Activated B cell treated with CpG ODN at 0.5 μM for 24 hours (primary cell): ENCODE results near the gene R3HDM2. TPM values are rescaled to one million over a fixed set of nuclear protein-coding genes. Genes with fewer than 3 reads are reported as not detected.

Experiments
- ATAC-seq: fragments of 200-7000 bp; cut with Tn5 transposase; one replicate; pipeline ENCODE4 v1.10.0; 2021; ENCODE audit warnings: low read depth, mild to moderate bottlenecking, moderate library complexity
- CTCF ChIA-PET: fragments of 350-600 bp; sonication (Branson Sonifier 250); formaldehyde crosslinking; loops from one replicate; lab custom pipeline; 2021; ENCODE audit warnings: antibody characterized with exemption; lab: Charles Lee
- POLR2A ChIA-PET: fragments of 350-600 bp; sonication (Branson Sonifier 250); formaldehyde crosslinking; loops from one replicate; lab custom pipeline; 2021; ENCODE audit warnings: antibody characterized with exemption; lab: Charles Lee
- DNase-seq: peaks from one replicate; pipeline ENCODE4 v3.0.0; 2022
- H3K27ac Mint-ChIP-seq: one replicate; pipeline ENCODE4 v1.8.0; 2020; ENCODE audit warnings: mixed read lengths
- H3K27me3 Mint-ChIP-seq: one replicate; pipeline ENCODE4 v1.8.0; 2021; ENCODE audit warnings: mixed read lengths
- H3K36me3 Mint-ChIP-seq: one replicate; pipeline ENCODE4 v1.8.0; 2021; ENCODE audit warnings: low read depth, mixed read lengths
- H3K4me1 Mint-ChIP-seq: one replicate; pipeline ENCODE4 v1.8.0; 2021; ENCODE audit warnings: mixed read lengths
- H3K4me3 Mint-ChIP-seq: one replicate; pipeline ENCODE4 v1.8.0; 2020; ENCODE audit warnings: mild to moderate bottlenecking, mixed read lengths
- H3K9me3 Mint-ChIP-seq: one replicate; pipeline ENCODE4 v1.8.0; 2020; ENCODE audit warnings: mixed read lengths
- intact Hi-C: fragments of 100-400 bp; cut with micrococcal nuclease; formaldehyde crosslinking; loops from one replicate; pipeline ENCODE4 v1.15.1; 2024
- total RNA-seq: library from RNA; stranded (reverse); gene quantifications from 2 replicates; pipeline ENCODE4 v1.2.3, GENCODE V29; 2022
- TF ChIP-seq, protein P1 (sequence below): fragments of 200-600 bp; IDR thresholded peaks from one replicate; pipeline ENCODE4 v1.8.0; 2022; ENCODE audit warnings: antibody characterized with exemption, mild to moderate bottlenecking

The R3HDM2 gene
- total RNA-seq, 1 donor from 2014 or later = 75.6 TPM

DNA sequence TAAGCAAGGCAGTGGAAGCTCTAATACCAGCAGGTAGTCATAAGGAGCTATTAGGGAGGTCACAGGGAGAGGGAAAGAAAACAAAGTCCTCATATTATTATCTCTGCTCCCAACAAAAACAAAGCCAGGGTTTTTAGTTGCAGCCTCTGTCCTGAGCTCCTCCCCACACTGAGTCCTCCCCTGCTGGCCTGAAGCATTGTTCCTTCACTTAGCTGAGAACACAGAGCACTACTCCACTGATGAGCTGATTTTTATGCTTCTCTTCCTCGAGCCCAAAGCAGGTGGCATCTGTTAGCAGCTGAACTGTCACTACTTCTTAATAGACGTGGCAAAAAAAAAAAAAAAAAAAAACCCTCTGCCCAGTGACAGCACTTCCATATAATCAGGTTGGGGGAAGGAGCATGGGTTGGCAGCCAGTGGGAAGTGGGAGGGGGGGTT lies 169.4 kb downstream of the R3HDM2 start:
- DNase-seq = no peak
- TF ChIP-seq, protein P1, sequence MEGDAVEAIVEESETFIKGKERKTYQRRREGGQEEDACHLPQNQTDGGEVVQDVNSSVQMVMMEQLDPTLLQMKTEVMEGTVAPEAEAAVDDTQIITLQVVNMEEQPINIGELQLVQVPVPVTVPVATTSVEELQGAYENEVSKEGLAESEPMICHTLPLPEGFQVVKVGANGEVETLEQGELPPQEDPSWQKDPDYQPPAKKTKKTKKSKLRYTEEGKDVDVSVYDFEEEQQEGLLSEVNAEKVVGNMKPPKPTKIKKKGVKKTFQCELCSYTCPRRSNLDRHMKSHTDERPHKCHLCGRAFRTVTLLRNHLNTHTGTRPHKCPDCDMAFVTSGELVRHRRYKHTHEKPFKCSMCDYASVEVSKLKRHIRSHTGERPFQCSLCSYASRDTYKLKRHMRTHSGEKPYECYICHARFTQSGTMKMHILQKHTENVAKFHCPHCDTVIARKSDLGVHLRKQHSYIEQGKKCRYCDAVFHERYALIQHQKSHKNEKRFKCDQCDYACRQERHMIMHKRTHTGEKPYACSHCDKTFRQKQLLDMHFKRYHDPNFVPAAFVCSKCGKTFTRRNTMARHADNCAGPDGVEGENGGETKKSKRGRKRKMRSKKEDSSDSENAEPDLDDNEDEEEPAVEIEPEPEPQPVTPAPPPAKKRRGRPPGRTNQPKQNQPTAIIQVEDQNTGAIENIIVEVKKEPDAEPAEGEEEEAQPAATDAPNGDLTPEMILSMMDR = no peak
- intact Hi-C loops = no loop called here
- Mint-ChIP-seq H3K9me3 (no peaks in the 10 kb centered on the region), H3K4me3 (no peak overlapping the region), H3K36me3 (peaks cover 80% of the 10 kb centered on the region), H3K4me1 (peaks cover 5% of the 10 kb centered on the region), H3K27ac (no peak overlapping the region), H3K27me3 (no peaks in the 10 kb centered on the region)
- CTCF ChIA-PET = interaction anchor here (0.6 to 8.1 kb wide), 5 partner anchors 18 to 193 kb away, joined by 3 to 67 read pairs (median 4); partner anchors contain the start of gene INHBE
- ATAC-seq = no peak
- POLR2A ChIA-PET = no interaction called here

DNA sequence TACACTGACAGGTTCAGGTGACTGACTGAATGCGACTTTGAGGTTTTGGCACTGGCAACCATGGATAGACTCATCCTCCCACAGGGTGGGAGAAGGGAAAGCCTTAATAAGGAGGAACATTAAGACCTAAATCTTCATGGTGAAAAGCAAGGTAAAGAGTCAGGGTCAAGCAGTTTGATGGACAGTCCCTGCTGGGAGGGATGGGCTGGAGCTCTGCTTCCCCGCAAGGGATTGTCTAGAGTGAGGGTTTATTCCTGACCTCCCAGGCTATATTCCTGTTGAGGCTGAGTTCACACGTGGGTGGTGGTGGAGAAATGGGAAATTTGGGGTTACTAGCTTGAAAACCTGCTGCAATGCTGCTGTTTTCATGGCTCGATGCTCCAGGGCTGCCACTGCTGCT lies 170.5 kb downstream of the R3HDM2 start:
- H3K4me3 Mint-ChIP-seq = no peak overlapping the region
- CTCF ChIA-PET = interaction anchor here (2.2 to 8.1 kb wide), 2 partner anchors 47 to 194 kb away, joined by 6 to 67 read pairs; partner anchors contain the start of gene INHBE
- POLR2A ChIA-PET = no interaction called here
- no peak overlapping the region for H3K27ac Mint-ChIP-seq
- no peaks in the 10 kb centered on the region for H3K27me3 Mint-ChIP-seq
- H3K36me3 Mint-ChIP-seq = peaks cover 83% of the 10 kb centered on the region
- TF ChIP-seq, protein P1 = no peak
- DNase-seq (no peak), ATAC-seq (no peak)
- intact Hi-C loops = no loop called here
- H3K4me1 Mint-ChIP-seq = peaks cover 5% of the 10 kb centered on the region
- no peaks in the 10 kb centered on the region for H3K9me3 Mint-ChIP-seq

DNA sequence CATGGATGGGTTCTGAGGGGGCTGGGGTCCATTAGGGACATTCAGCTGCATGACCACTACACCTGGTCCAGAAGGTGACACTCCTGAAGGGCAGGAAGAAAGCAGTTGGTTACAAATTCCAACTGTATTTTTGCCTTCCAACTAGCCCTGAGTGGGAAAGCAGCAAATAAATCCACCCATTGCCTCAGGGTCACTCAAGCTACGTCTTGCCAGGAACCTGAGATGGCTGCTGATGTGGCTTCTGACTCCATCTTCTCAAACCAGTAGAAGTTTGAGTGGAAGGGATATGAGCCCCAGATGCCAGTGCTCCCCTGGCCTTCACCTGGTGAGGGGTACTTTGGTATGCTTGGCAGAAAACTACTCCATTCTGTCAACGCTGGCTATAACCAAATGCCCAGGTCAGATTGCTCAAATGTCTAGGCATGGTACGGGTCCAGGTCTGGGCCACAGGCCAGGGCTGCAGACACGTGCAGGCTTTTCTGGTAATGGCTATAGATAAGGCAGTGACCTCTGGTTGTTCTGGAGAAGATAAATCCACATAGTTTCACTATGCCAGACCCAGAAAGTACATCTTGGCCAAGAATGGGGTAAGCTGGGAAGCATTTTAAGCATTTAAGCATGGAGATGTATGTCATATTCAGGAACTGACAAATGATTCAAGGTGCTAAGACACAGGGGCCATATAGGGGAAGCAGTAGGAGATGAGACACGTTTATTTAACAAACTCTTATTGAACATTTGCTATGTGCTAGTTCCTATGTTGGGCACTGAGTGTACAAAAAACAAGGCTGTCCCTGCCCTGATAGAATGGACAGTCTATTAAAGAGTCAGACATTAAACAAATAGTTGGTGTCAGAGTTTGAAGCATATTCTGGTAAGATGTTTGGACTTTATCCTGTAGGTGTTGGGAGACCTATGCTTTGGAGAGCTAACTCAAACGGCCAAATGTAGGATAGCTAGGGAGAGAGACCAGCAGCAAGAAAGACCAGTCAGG lies 171.6 kb downstream of the R3HDM2 start:
- intact Hi-C loops = no loop called here

GRCh38 chr12:57255916-57256315 lies 174.9 kb downstream of the R3HDM2 start:
- no peak for DNase-seq
- ATAC-seq = no peak
- Mint-ChIP-seq H3K36me3 (peaks cover 60% of the 10 kb centered on the region), H3K27me3 (no peaks in the 10 kb centered on the region), H3K9me3 (no peaks in the 10 kb centered on the region), H3K4me3 (no peak overlapping the region), H3K4me1 (no peaks in the 10 kb centered on the region), H3K27ac (no peak overlapping the region)
- ChIA-PET CTCF (no interaction called here), POLR2A (no interaction called here)
- intact Hi-C loops = no loop called here
- TF ChIP-seq, protein P1 = no peak

More for the DNA sequence above, 171.6 kb downstream of the R3HDM2 start:
- ATAC-seq (no peak), DNase-seq (no peak)
- no peak overlapping the region for H3K27ac Mint-ChIP-seq
- ChIA-PET POLR2A (no interaction called here), CTCF (interaction anchor here (8.1 kb wide), 1 partner anchor 195 kb away, joined by 67 read pairs; the partner anchor contains the start of gene INHBE)
- H3K36me3 Mint-ChIP-seq = peaks cover 82% of the 10 kb centered on the region
- TF ChIP-seq, protein P1 = no peak
- no peaks in the 10 kb centered on the region for H3K9me3 Mint-ChIP-seq
- peaks cover 5% of the 10 kb centered on the region for H3K4me1 Mint-ChIP-seq
- H3K27me3 Mint-ChIP-seq = no peaks in the 10 kb centered on the region
- H3K4me3 Mint-ChIP-seq = no peak overlapping the region
